CD4-positive, alpha-beta T cell treated with Interleukin-4 for 1 hour (primary cell): ENCODE measurements around the gene DAP.

Experiments
- DNase-seq, 2 donors: peaks; one replicate each; pipeline ENCODE4 v3.0.0-alpha.2; 2020 to 2022

DAP gene

DNA sequence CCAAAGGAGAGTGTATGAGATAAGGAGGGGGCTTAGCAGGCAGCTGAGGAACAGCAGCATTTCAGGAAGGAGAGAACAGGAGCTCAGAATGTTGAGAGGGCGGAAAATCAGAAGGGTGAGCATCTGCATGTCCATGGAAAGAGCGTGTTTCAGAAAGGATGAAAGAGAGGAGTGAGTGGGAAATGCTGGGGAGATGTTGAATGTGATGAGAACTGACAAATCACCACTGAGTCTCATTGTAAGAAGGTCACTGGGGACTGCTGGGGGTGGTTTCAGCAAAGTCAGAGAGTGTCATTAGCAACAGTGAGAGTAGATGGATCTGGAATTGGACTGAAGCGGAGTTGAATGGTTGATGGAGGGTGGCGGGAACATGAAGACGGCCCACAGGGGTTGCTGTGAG is 131.4 kb downstream of the DAP start:
- DNase-seq = no peak
